IMR-90 (cell line): ENCODE measurements around the gene RPTOR. TPM values are rescaled to one million over a fixed set of nuclear protein-coding genes. Genes with fewer than 3 reads are reported as not detected.
A peak's percentile ranks its signal among the peaks of the same experiment; 100 is the strongest.

ENCODE experiments used
- ATAC-seq: fragments of 200-7000 bp; cut with Tn5 transposase; 2 replicates; pipeline ENCODE4 v1.9.1; 2020; ENCODE audit warnings: low read depth, mild to moderate bottlenecking, moderate library complexity
- BruUV-seq: library from RNA; stranded (reverse); fragments of 400-500 nt; replicated peaks from 2 replicates; lab custom pipeline; 2021; lab: Mats Ljungman, UMichigan
- CTCF ChIA-PET: fragments of 300-600 bp; formaldehyde crosslinking; extraction: SDS; loops from one replicate; lab custom pipeline; 2021; ENCODE audit warnings: antibody characterized with exemption; lab: Yijun Ruan, JAX
- POLR2A ChIA-PET: fragments of 300-600 bp; sonication (Branson Sonifier 250); formaldehyde crosslinking; loops from one replicate; lab custom pipeline; 2022; ENCODE audit warnings: antibody characterized with exemption; ENCODE audit not compliant: unreplicated experiment; lab: Charles Lee
- DNase-seq: peaks from one replicate; pipeline ENCODE4 v3.0.0; 2013
- H2AFZ ChIP-seq: replicated peaks from 2 replicates; pipeline ENCODE3; 2013; ENCODE audit warnings: low read length, mild to moderate bottlenecking; ENCODE audit not compliant: poor library complexity
- H2AK5ac ChIP-seq: 2 replicates; pipeline ENCODE4 v1.6.1; 2013; ENCODE audit warnings: low read depth, low read length, inconsistent platforms
- H2AK9ac ChIP-seq: replicated peaks from 2 replicates; pipeline ENCODE3; 2013; ENCODE audit warnings: mild to moderate bottlenecking, low read depth, low read length, moderate library complexity; ENCODE audit not compliant: poor library complexity
- H2BK120ac ChIP-seq: 2 replicates; pipeline ENCODE4 v1.6.1; 2013; ENCODE audit warnings: low read depth, low read length, inconsistent platforms
- H2BK15ac ChIP-seq: 3 replicates; pipeline ENCODE4 v1.6.1; 2013; ENCODE audit warnings: low read depth, low read length, inconsistent platforms
- H2BK20ac ChIP-seq: 2 replicates; pipeline ENCODE4 v1.6.1; 2013; ENCODE audit warnings: low read depth, mild to moderate bottlenecking, inconsistent platforms, low read length, moderate library complexity
- H2BK5ac ChIP-seq: 2 replicates; pipeline ENCODE4 v1.6.1; 2013; ENCODE audit warnings: mild to moderate bottlenecking, low read depth, low read length, inconsistent platforms; ENCODE audit not compliant: poor library complexity, severe bottlenecking
- H3K14ac ChIP-seq: replicated peaks from 2 replicates; pipeline ENCODE4 v1.6.1; 2013; ENCODE audit warnings: low read depth, low read length, inconsistent platforms
- H3K18ac ChIP-seq: 2 replicates; pipeline ENCODE4 v1.6.1; 2013; ENCODE audit warnings: low read depth, low read length, control low read depth
- H3K23ac ChIP-seq: 2 replicates; pipeline ENCODE4 v1.6.1; 2013; ENCODE audit warnings: low read depth, low read length, inconsistent platforms
- H3K27ac ChIP-seq: 2 replicates; pipeline ENCODE4 v1.5.1; 2013; ENCODE audit warnings: mild to moderate bottlenecking, control low read depth, low read length; ENCODE audit not compliant: insufficient read depth
- H3K27me3 ChIP-seq: 2 replicates; pipeline ENCODE4 v1.6.1; 2013; ENCODE audit warnings: low read length; ENCODE audit not compliant: control insufficient read depth, insufficient read depth
- H3K36me3 ChIP-seq: 2 replicates; pipeline ENCODE4 v1.6.1; 2013; ENCODE audit warnings: low read length, mixed read lengths; ENCODE audit not compliant: control insufficient read depth, insufficient read depth
- H3K4ac ChIP-seq: 2 replicates; pipeline ENCODE4 v1.6.1; 2013; ENCODE audit warnings: low read depth, low read length, inconsistent platforms
- H3K4me1 ChIP-seq: 2 replicates; pipeline ENCODE4 v1.6.1; 2013; ENCODE audit warnings: low read length, mixed read lengths; ENCODE audit not compliant: control insufficient read depth, insufficient read depth
- H3K4me2 ChIP-seq: 2 replicates; pipeline ENCODE4 v1.6.1; 2013; ENCODE audit warnings: low read depth, mild to moderate bottlenecking, control low read depth, low read length, moderate library complexity
- H3K4me3 ChIP-seq: 2 replicates; pipeline ENCODE4 v1.5.1; 2013; ENCODE audit warnings: low read depth, mild to moderate bottlenecking, control low read depth, low read length, moderate library complexity; ENCODE audit not compliant: insufficient read depth
- H3K56ac ChIP-seq: 2 replicates; pipeline ENCODE4 v1.6.1; 2013; ENCODE audit warnings: low read length, inconsistent platforms; ENCODE audit not compliant: insufficient read depth; ENCODE audit errors: extremely low read depth
- H3K79me1 ChIP-seq, 2 experiments: 2 replicates each; pipeline ENCODE4 v1.6.1; 2013; ENCODE audit warnings: low read length in 2 of 2, inconsistent platforms in 1 of 2, low read depth in 1 of 2
- H3K9ac ChIP-seq: 2 replicates; pipeline ENCODE4 v1.6.1; 2013; ENCODE audit warnings: low read depth, low read length, control low read depth
- H3K9me1 ChIP-seq: 2 replicates; pipeline ENCODE4 v1.6.1; 2013; ENCODE audit warnings: low read length, inconsistent platforms; ENCODE audit not compliant: insufficient read depth
- H3K9me3 ChIP-seq: 2 replicates; pipeline ENCODE4 v1.6.1; 2013; ENCODE audit warnings: low read length; ENCODE audit not compliant: control insufficient read depth, insufficient read depth
- H4K20me1 ChIP-seq: 2 replicates; pipeline ENCODE4 v1.6.1; 2013; ENCODE audit warnings: low read length, inconsistent platforms; ENCODE audit not compliant: insufficient read depth
- H4K5ac ChIP-seq: 2 replicates; pipeline ENCODE4 v1.6.1; 2013; ENCODE audit warnings: mild to moderate bottlenecking, low read depth, low read length, control low read depth
- H4K8ac ChIP-seq, 2 experiments: 2 replicates each; pipeline ENCODE4 v1.6.1; 2013; ENCODE audit warnings: low read depth in 2 of 2, low read length in 2 of 2, control low read depth in 1 of 2, inconsistent platforms in 1 of 2
- H4K91ac ChIP-seq: 2 replicates; pipeline ENCODE4 v1.6.1; 2013; ENCODE audit warnings: low read depth, low read length, inconsistent platforms; ENCODE audit not compliant: insufficient read depth
- BHLHE40 ChIP-seq: fragments of 150-350 bp; IDR thresholded peaks from 2 replicates; pipeline ENCODE4 v1.6.1; 2016; ENCODE audit warnings: mild to moderate bottlenecking, low read depth, low read length
- CEBPB ChIP-seq: IDR thresholded peaks from 2 replicates; pipeline ENCODE4 v1.6.1; 2012; ENCODE audit warnings: low read depth, low read length, improper control_type of control experiment
- CHD1 ChIP-seq: IDR thresholded peaks from 2 replicates; pipeline ENCODE4 v1.6.1; 2012; ENCODE audit warnings: low read depth, low read length, improper control_type of control experiment
- FOS ChIP-seq: fragments of 150-350 bp; IDR thresholded peaks from 2 replicates; pipeline ENCODE4 v1.6.1; 2016; ENCODE audit warnings: low read depth, low read length
- MAFK ChIP-seq: IDR thresholded peaks from 2 replicates; pipeline ENCODE4 v1.6.1; 2012; ENCODE audit warnings: low read depth, low read length, improper control_type of control experiment
- MXI1 ChIP-seq: IDR thresholded peaks from 2 replicates; pipeline ENCODE4 v1.6.1; 2012; ENCODE audit warnings: low read depth, mild to moderate bottlenecking, low read length, moderate library complexity, borderline replicate concordance
- POLR2A ChIP-seq: IDR thresholded peaks from 2 replicates; pipeline ENCODE4 v1.6.1; 2012; ENCODE audit warnings: mild to moderate bottlenecking, low read depth, low read length
- SMC3 ChIP-seq: fragments of 150-350 bp; IDR thresholded peaks from 2 replicates; pipeline ENCODE4 v1.6.1; 2016; ENCODE audit warnings: low read depth, mild to moderate bottlenecking, antibody characterized with exemption, low read length, moderate library complexity
- WGBS, 2 experiments: methylation state at CpG; one replicate each; pipeline versions ENCODE4 v1.1.5 to v1.1.7; 2013; ENCODE audit warnings: missing lambda C conversion rate in 2 of 2; ENCODE audit not compliant: insufficient read length in 1 of 2; ENCODE audit errors: extremely low coverage in 2 of 2; 5-methylcytosine and 5-hydroxymethylcytosine counted together
- dilution Hi-C: fragments of 300-500 bp; cut with HindIII; formaldehyde crosslinking; loops from one replicate; pipeline ENCODE4 v1.14.3; 2018; ENCODE audit warnings: low sequenced_read_pairs; ENCODE audit not compliant: unreplicated experiment
- in situ Hi-C: fragments of 300-500 bp; cut with MboI; formaldehyde crosslinking; loops from 3 replicates; pipeline ENCODE4 v1.14.3; 2019; ENCODE audit warnings: low sequenced_read_pairs, inconsistent platforms, mixed read lengths
- intact Hi-C: fragments of 100-400 bp; cut with micrococcal nuclease; formaldehyde crosslinking; loops from 2 replicates; pipeline ENCODE4 v1.10.0; 2022
- polyA plus RNA-seq, 3 experiments: library from polyadenylated mRNA; depleted of rRNA; stranded (reverse); fragments of >200 nt; gene quantifications; 2 replicates each; pipeline ENCODE4 v1.2.3, GENCODE V29; 2012; ENCODE audit warnings: low replicate concordance in 1 of 3
- total RNA-seq: library from RNA; depleted of rRNA; stranded (reverse); fragments of >200 nt; gene quantifications from 2 replicates; pipeline ENCODE4 v1.2.3, GENCODE V29; 2012
- TF ChIP-seq, protein P1 (sequence below): fragments of 150-350 bp; IDR thresholded peaks from 2 replicates; pipeline ENCODE4 v1.6.1; 2016; ENCODE audit warnings: low read depth, mild to moderate bottlenecking, low read length, moderate library complexity, borderline replicate concordance
- TF ChIP-seq, protein P2 (sequence below): fragments of 150-350 bp; IDR thresholded peaks from 2 replicates; pipeline ENCODE4 v1.6.1; 2017; ENCODE audit warnings: mild to moderate bottlenecking, antibody characterized with exemption, low read length, low read depth
- TF ChIP-seq, protein P3 (sequence below): conservative IDR thresholded peaks from 2 replicates; pipeline ENCODE4 v1.5.1; 2012; ENCODE audit warnings: mild to moderate bottlenecking, low read depth, low read length, improper control_type of control experiment

Gene RPTOR
- total and polyA plus RNA-seq, 2 of the 4 experiments (the other 2 are of a cell fraction) = 10.8 to 14.7 TPM

DNA sequence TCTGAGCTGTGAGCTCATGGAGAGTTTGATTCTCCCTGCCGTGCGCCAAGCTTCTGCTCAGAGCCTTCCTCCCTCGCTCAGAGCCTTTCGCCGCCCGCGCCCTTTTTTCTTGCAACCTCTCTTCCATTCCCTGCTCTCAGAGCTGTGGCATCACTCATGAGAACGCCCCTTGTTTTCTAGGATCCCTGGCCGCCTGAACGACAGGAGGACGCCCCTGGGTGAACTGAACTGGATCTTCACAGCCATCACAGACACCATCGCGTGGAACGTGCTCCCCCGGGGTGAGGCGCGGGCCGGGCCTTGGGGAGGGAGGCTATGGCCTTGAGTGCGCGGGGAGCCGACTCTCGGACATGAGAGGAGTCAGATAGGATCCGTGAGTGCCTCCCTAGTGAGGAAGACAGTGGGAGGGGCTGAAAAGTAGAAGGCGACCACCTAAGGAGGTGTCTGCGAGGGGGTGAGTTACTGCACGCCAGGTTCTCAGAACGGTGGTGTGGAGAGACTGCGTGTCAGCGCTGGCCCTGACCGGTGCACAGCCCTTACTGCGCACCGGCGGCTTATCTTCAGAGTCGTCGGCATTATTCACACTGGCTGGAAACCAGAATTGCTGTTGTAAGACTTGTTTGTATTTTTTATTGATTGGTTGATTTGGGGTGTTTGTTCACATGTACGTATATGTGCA, 277.5 kb downstream of the RPTOR start:
- no peak overlapping the region for H4K5ac ChIP-seq
- ChIA-PET POLR2A (no interaction called here), CTCF (no interaction called here)
- no peaks in the 10 kb centered on the region for H4K20me1 ChIP-seq
- H3K4me2 ChIP-seq = no peak overlapping the region
- H3K14ac ChIP-seq = no peak overlapping the region
- H4K91ac ChIP-seq = peak overlapping the region; percentile 16; the same call in 1 of the 2 replicates
- no peak overlapping the region for H3K9ac ChIP-seq
- H3K4me1 ChIP-seq = peaks cover 17% of the 10 kb centered on the region
- H2BK15ac ChIP-seq = no peak overlapping the region
- WGBS, 2 experiments = 99% methylated on average over 13 of the region's 36 CpGs; no CpG with 5 or more reads in 1 of the 2 experiments
- H3K27ac ChIP-seq = no peak overlapping the region
- no peak overlapping the region for H4K8ac ChIP-seq
- no peak overlapping the region for H2AK5ac ChIP-seq
- H3K36me3 ChIP-seq = peaks cover 7% of the 10 kb centered on the region
- no peak overlapping the region for H2BK20ac ChIP-seq
- peaks cover 12% of the 10 kb centered on the region for H3K9me1 ChIP-seq
- TF ChIP-seq BHLHE40 (no peak), MAFK (no peak), POLR2A (no peak), MXI1 (no peak), CEBPB (no peak), SMC3 (no peak), CHD1 (no peak), FOS (no peak)
- TF ChIP-seq, protein P1, sequence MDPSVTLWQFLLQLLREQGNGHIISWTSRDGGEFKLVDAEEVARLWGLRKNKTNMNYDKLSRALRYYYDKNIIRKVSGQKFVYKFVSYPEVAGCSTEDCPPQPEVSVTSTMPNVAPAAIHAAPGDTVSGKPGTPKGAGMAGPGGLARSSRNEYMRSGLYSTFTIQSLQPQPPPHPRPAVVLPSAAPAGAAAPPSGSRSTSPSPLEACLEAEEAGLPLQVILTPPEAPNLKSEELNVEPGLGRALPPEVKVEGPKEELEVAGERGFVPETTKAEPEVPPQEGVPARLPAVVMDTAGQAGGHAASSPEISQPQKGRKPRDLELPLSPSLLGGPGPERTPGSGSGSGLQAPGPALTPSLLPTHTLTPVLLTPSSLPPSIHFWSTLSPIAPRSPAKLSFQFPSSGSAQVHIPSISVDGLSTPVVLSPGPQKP = no peak
- TF ChIP-seq, protein P2, sequence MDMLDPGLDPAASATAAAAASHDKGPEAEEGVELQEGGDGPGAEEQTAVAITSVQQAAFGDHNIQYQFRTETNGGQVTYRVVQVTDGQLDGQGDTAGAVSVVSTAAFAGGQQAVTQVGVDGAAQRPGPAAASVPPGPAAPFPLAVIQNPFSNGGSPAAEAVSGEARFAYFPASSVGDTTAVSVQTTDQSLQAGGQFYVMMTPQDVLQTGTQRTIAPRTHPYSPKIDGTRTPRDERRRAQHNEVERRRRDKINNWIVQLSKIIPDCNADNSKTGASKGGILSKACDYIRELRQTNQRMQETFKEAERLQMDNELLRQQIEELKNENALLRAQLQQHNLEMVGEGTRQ = no peak
- TF ChIP-seq, protein P3, sequence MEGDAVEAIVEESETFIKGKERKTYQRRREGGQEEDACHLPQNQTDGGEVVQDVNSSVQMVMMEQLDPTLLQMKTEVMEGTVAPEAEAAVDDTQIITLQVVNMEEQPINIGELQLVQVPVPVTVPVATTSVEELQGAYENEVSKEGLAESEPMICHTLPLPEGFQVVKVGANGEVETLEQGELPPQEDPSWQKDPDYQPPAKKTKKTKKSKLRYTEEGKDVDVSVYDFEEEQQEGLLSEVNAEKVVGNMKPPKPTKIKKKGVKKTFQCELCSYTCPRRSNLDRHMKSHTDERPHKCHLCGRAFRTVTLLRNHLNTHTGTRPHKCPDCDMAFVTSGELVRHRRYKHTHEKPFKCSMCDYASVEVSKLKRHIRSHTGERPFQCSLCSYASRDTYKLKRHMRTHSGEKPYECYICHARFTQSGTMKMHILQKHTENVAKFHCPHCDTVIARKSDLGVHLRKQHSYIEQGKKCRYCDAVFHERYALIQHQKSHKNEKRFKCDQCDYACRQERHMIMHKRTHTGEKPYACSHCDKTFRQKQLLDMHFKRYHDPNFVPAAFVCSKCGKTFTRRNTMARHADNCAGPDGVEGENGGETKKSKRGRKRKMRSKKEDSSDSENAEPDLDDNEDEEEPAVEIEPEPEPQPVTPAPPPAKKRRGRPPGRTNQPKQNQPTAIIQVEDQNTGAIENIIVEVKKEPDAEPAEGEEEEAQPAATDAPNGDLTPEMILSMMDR = no peak
- H3K9me3 ChIP-seq = no peaks in the 10 kb centered on the region
- no TSS peak for BruUV-seq
- DNase-seq = no peak
- H2BK5ac ChIP-seq = no peak overlapping the region
- no peak overlapping the region for H3K18ac ChIP-seq
- dilution Hi-C loops = no loop called here
- H3K4me3 ChIP-seq = no peak overlapping the region
- no peak overlapping the region for H2AK9ac ChIP-seq
- no peak overlapping the region for H2AFZ ChIP-seq
- no peaks in the 10 kb centered on the region for H3K27me3 ChIP-seq
- no peak overlapping the region for H3K23ac ChIP-seq
- no peak overlapping the region for H2BK120ac ChIP-seq
- no peak for ATAC-seq
- in situ Hi-C loops = no loop called here
- no peak overlapping the region for H3K4ac ChIP-seq
- no peak overlapping the region for H3K56ac ChIP-seq
- peaks cover 23 to 60% of the 10 kb centered on the region in 2 experiments for H3K79me1 ChIP-seq
- intact Hi-C loops = no loop called here
